ENCODE measurements around the gene AGAP1.
A peak's percentile ranks its signal among the peaks of the same experiment; 100 is the strongest.

- peak; percentile 8 to 74 (median 69) for TF ChIP-seq CTCF (IDR thresholded peaks at IDR 0.05)
- no peak for TF ChIP-seq POLR2A (IDR thresholded peaks at IDR 0.05)
Measured at GRCh38 chr2:235746257-235746934, 252.6 kb downstream of the AGAP1 start.

All from vagina (tissue), 2 donors.